B cell (primary cell): Measurements from ENCODE around the gene CASTOR1. TPM values are rescaled to one million over a fixed set of nuclear protein-coding genes. Genes with fewer than 3 reads are reported as not detected.

Source experiments
- ATAC-seq: fragments of 200-7000 bp; cut with Tn5 transposase; one replicate; pipeline ENCODE4 v1.10.0; 2021; ENCODE audit warnings: low read depth, mild to moderate bottlenecking, moderate number of reproducible peaks, moderate library complexity
- CTCF ChIA-PET: fragments of 350-600 bp; sonication (Branson Sonifier 250); formaldehyde crosslinking; loops from one replicate; lab custom pipeline; 2021; ENCODE audit warnings: antibody characterized with exemption, inconsistent platforms; lab: Charles Lee
- POLR2A ChIA-PET: fragments of 350-600 bp; sonication (Branson Sonifier 250); formaldehyde crosslinking; loops from one replicate; lab custom pipeline; 2021; ENCODE audit warnings: antibody characterized with exemption; lab: Charles Lee
- DNase-seq: peaks from one replicate; pipeline ENCODE4 v3.0.0; 2013
- H2AFZ ChIP-seq: 2 replicates; pipeline ENCODE4 v1.6.1; 2012; ENCODE audit warnings: mild to moderate bottlenecking, low read depth, low read length; ENCODE audit not compliant: insufficient read depth, poor library complexity, severe bottlenecking
- H3K27ac ChIP-seq, 2 donors: 1 replicate in 1 of 2; 2 replicates in 1 of 2; pipeline ENCODE4 v1.5.1; 2012 to 2013; ENCODE audit warnings: low read length in 2 of 2, mild to moderate bottlenecking in 2 of 2, moderate library complexity in 1 of 2
- H3K27me3 ChIP-seq, 4 experiments: fragments of 200-600 bp in 1 of 4; sonication (generic) in 1 of 4; replicated peaks in 1 of 4; 1 replicate in 2 of 4; 2 replicates in 2 of 4; pipeline versions ENCODE4 v1.6.1 to v1.7.0; 2013 to 2016; ENCODE audit warnings: low read length in 3 of 4, mild to moderate bottlenecking in 2 of 4, mixed read lengths in 1 of 4, moderate library complexity in 1 of 4; ENCODE audit not compliant: insufficient read depth in 4 of 4, control insufficient read depth in 3 of 4; ENCODE audit errors: control extremely low read depth in 1 of 4
- H3K36me3 ChIP-seq, 2 experiments: replicated peaks in 1 of 2; 1 replicate in 1 of 2; 2 replicates in 1 of 2; pipeline versions ENCODE4 v1.6.1 to v1.7.1; 2013; ENCODE audit warnings: low read length in 1 of 2; ENCODE audit not compliant: insufficient read depth in 2 of 2, control insufficient read depth in 1 of 2; ENCODE audit errors: control extremely low read depth in 1 of 2, extremely low read depth in 1 of 2
- H3K4me1 ChIP-seq, 2 donors: fragments of 200-600 bp in 1 of 2; sonication (generic) in 1 of 2; 1 replicate in 1 of 2; 2 replicates in 1 of 2; pipeline versions ENCODE4 v1.5.1 to v1.6.1; 2013 to 2017; ENCODE audit warnings: low read length in 2 of 2; ENCODE audit not compliant: control insufficient read depth in 2 of 2, insufficient read depth in 2 of 2
- H3K4me2 ChIP-seq: replicated peaks from 2 replicates; pipeline ENCODE3; 2012; ENCODE audit warnings: mild to moderate bottlenecking, low read depth, low read length; ENCODE audit not compliant: poor library complexity, severe bottlenecking
- H3K4me3 ChIP-seq, 5 experiments: fragments of 200-600 bp in 1 of 5; sonication (generic) in 1 of 5; 1 replicate in 3 of 5; 2 replicates in 2 of 5; pipeline versions ENCODE4 v1.5.1 to v1.7.0; 2011 to 2016; ENCODE audit warnings: low read length in 4 of 5, mild to moderate bottlenecking in 4 of 5, low read depth in 2 of 5, control low read depth in 1 of 5, moderate library complexity in 1 of 5; ENCODE audit not compliant: insufficient read depth in 1 of 5; ENCODE audit errors: control extremely low read depth in 1 of 5, extremely low read depth in 1 of 5
- H3K79me2 ChIP-seq: fragments of 200-600 bp; sonication (generic); one replicate; pipeline ENCODE4 v1.6.0; 2016; ENCODE audit warnings: low read length; ENCODE audit not compliant: control insufficient read depth, insufficient read depth
- H3K9ac ChIP-seq: fragments of 200-600 bp; sonication (generic); 2 replicates; pipeline ENCODE4 v1.6.1; 2017; ENCODE audit warnings: mild to moderate bottlenecking, low read length, moderate library complexity
- H3K9me3 ChIP-seq, 3 donors: one replicate each; pipeline versions ENCODE4 v1.6.1 to v1.7.1; 2013; ENCODE audit warnings: low read length in 2 of 3; ENCODE audit not compliant: control insufficient read depth in 2 of 3, insufficient read depth in 1 of 3; ENCODE audit errors: control extremely low read depth in 1 of 3
- H4K20me1 ChIP-seq: 2 replicates; pipeline ENCODE4 v1.6.0; 2012; ENCODE audit warnings: mild to moderate bottlenecking, low read length; ENCODE audit not compliant: insufficient read depth, control insufficient read depth, poor library complexity, severe bottlenecking
- H3K27ac Mint-ChIP-seq: one replicate; pipeline ENCODE4 v1.8.0; 2021; ENCODE audit warnings: mixed read lengths
- H3K27me3 Mint-ChIP-seq: one replicate; pipeline ENCODE4 v1.8.0; 2021; ENCODE audit warnings: mixed read lengths
- H3K4me1 Mint-ChIP-seq: one replicate; pipeline ENCODE4 v1.8.0; 2021; ENCODE audit warnings: mixed read lengths
- H3K4me3 Mint-ChIP-seq: one replicate; pipeline ENCODE4 v1.8.0; 2021; ENCODE audit warnings: mixed read lengths
- H3K9me3 Mint-ChIP-seq: one replicate; pipeline ENCODE4 v1.8.0; 2022; ENCODE audit warnings: mixed read lengths; ENCODE audit not compliant: insufficient read depth
- EZH2 ChIP-seq: IDR thresholded peaks from 2 replicates; pipeline ENCODE4 v1.6.1; 2012; ENCODE audit warnings: borderline replicate concordance, low read depth, mild to moderate bottlenecking, moderate library complexity, low read length; ENCODE audit not compliant: insufficient read depth, poor library complexity, severe bottlenecking
- WGBS: methylation state at CpG from one replicate; pipeline ENCODE4 v1.1.5; 2013; ENCODE audit warnings: missing lambda C conversion rate; ENCODE audit not compliant: insufficient coverage; 5-methylcytosine and 5-hydroxymethylcytosine counted together
- intact Hi-C: fragments of 100-400 bp; cut with micrococcal nuclease; formaldehyde crosslinking; loops from one replicate; pipeline ENCODE4 v1.10.0; 2022
- polyA plus RNA-seq: library from polyadenylated mRNA; depleted of rRNA; stranded (reverse); fragments of >200 nt; gene quantifications from 2 replicates; pipeline ENCODE4 v1.2.3, GENCODE V29; 2012
- total RNA-seq, 2 donors: library from RNA; stranded (reverse); fragments of 120-200 nt in 1 of 2; gene quantifications; 1 replicate in 1 of 2; 2 replicates in 1 of 2; pipeline versions ENCODE4 v1.2.3 to v1.2.4, GENCODE V29; 2013 to 2022
- TF ChIP-seq, protein P1 (sequence below): fragments of 200-600 bp; IDR thresholded peaks from one replicate; pipeline ENCODE4 v1.8.0; 2022; ENCODE audit warnings: antibody characterized with exemption, mild to moderate bottlenecking

Gene CASTOR1
- total and polyA plus RNA-seq, 2 donors (not counting 1 experiment from before 2014, with no cell fraction given): 16.3 to 18.4 TPM

DNA sequence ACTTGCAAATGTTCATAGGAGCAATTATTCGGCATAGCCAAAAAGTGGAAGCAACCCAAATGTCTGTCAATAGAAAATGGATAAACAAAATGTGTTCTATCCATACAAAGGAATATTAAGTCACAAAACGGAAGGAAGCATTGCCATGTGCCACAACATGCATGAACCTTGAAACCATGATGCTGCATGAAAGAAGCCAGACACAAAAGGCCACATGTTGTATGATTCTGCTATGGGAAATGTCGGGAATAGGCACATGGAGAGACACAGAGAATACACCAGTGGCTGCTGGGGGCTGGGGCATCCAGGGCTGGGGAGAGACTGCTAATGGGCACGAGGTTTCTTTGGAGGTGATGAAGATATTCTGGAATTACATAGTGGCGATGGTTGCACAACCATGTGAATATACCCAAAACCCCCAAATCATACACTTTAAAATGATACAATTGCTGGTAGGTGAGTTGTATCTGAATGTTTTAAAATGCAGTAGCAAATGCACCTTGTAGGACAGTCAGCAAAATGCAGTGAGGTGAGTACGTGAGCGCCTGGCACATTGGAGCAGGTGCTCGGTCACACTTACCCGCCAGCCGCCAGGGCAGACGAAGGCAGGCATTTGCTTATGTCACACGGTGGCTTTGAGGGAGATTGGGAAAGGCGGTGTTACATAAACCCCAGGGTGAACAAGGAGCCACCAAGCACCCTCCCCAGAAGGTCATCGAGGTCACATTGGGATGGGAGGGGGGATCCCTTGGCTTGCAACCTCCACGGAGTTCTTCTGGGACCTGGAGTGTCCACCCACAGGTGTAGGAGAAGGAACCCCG, 16.3 kb downstream of the CASTOR1 start:
- peaks cover 15% of the 10 kb centered on the region for H3K4me1 Mint-ChIP-seq
- H3K4me3 Mint-ChIP-seq: no peak overlapping the region
- peaks cover 2% of the 10 kb centered on the region for H3K79me2 ChIP-seq
- no peak overlapping the region for H3K27ac ChIP-seq
- TF ChIP-seq, protein P1, sequence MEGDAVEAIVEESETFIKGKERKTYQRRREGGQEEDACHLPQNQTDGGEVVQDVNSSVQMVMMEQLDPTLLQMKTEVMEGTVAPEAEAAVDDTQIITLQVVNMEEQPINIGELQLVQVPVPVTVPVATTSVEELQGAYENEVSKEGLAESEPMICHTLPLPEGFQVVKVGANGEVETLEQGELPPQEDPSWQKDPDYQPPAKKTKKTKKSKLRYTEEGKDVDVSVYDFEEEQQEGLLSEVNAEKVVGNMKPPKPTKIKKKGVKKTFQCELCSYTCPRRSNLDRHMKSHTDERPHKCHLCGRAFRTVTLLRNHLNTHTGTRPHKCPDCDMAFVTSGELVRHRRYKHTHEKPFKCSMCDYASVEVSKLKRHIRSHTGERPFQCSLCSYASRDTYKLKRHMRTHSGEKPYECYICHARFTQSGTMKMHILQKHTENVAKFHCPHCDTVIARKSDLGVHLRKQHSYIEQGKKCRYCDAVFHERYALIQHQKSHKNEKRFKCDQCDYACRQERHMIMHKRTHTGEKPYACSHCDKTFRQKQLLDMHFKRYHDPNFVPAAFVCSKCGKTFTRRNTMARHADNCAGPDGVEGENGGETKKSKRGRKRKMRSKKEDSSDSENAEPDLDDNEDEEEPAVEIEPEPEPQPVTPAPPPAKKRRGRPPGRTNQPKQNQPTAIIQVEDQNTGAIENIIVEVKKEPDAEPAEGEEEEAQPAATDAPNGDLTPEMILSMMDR: no peak
- TF ChIP-seq EZH2: no peak
- intact Hi-C loops: no loop called here
- H3K4me2 ChIP-seq: no peak overlapping the region
- DNase-seq: no peak
- no peaks in the 10 kb centered on the region for H3K9me3 ChIP-seq
- peaks cover 21% of the 10 kb centered on the region for H3K27me3 Mint-ChIP-seq
- H3K27me3 ChIP-seq: peaks cover 0 to 12% (median 1%) of the 10 kb centered on the region in 4 experiments
- H3K4me3 ChIP-seq: no peak overlapping the region
- peaks cover 4 to 13% of the 10 kb centered on the region in 2 donors for H3K4me1 ChIP-seq
- no peaks in the 10 kb centered on the region for H4K20me1 ChIP-seq
- no peak for ATAC-seq
- no peak overlapping the region for H2AFZ ChIP-seq
- WGBS: 94% methylated on average over 8 of the region's 16 CpGs
- ChIA-PET CTCF (interaction anchor here (0.8 to 1.6 kb wide), 2 partner anchors 10 to 15 kb away, joined by 3 to 5 read pairs; no protein-coding TSS in a partner anchor), POLR2A (no interaction called here)
- H3K27ac Mint-ChIP-seq: no peak overlapping the region
- H3K36me3 ChIP-seq: peaks cover 1 to 2% of the 10 kb centered on the region in 2 experiments
- no peaks in the 10 kb centered on the region for H3K9me3 Mint-ChIP-seq
- no peak overlapping the region for H3K9ac ChIP-seq

DNA sequence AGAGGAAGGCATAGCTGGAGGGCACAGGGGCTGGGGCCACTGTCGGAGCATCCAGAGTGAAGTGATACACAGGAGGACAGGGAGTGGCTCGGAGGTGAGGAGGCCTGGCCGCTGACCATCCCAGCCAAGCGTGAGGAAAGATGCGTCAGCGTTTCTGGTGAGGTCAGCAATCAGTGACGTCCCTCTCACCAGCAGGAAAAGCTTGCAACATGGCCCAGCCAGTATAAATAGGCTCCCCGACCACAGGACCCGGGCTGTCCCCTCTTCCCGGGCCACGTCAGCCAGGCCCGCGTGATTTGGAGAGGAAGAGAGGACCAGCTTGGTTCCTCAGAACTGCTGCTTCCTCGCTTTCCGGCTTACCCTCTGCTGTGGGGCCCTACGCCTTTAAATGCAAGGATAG, 18.5 kb downstream of the CASTOR1 start:
- DNase-seq (no peak), ATAC-seq (no peak)
- no peak overlapping the region for H2AFZ ChIP-seq
- H3K36me3 ChIP-seq: peaks cover 1 to 2% of the 10 kb centered on the region in 2 experiments
- peaks cover 15 to 27% of the 10 kb centered on the region in 2 donors for H3K4me1 ChIP-seq
- H3K4me3 Mint-ChIP-seq: no peak overlapping the region
- peak overlapping the region; percentile 29 for H3K27ac Mint-ChIP-seq
- H3K4me3 ChIP-seq: no peak overlapping the region
- TF ChIP-seq EZH2: no peak
- TF ChIP-seq, protein P1: no peak
- H3K4me2 ChIP-seq: no peak overlapping the region
- intact Hi-C loops: no loop called here
- no peak overlapping the region for H3K9ac ChIP-seq
- no peaks in the 10 kb centered on the region for H4K20me1 ChIP-seq
- H3K27ac ChIP-seq: no peak overlapping the region
- peaks cover 14% of the 10 kb centered on the region for H3K79me2 ChIP-seq
- ChIA-PET CTCF (interaction anchor here (0.9 to 1.0 kb wide), 2 partner anchors 10 to 120 kb away, joined by 4 to 5 read pairs; no protein-coding TSS in a partner anchor), POLR2A (no interaction called here)
- peaks cover 26% of the 10 kb centered on the region for H3K4me1 Mint-ChIP-seq
- WGBS: 58% methylated on average over 16 of the region's 16 CpGs
- no peaks in the 10 kb centered on the region for H3K27me3 ChIP-seq
- H3K9me3 ChIP-seq: no peaks in the 10 kb centered on the region
- peaks cover 6% of the 10 kb centered on the region for H3K27me3 Mint-ChIP-seq
- H3K9me3 Mint-ChIP-seq: no peaks in the 10 kb centered on the region
